IMR-90 (cell line): Measurements from ENCODE around the gene SETX.

Source experiments
- MXI1 ChIP-seq: IDR thresholded peaks from 2 replicates; pipeline ENCODE4 v1.6.1; 2012; ENCODE audit warnings: low read depth, mild to moderate bottlenecking, low read length, moderate library complexity, borderline replicate concordance
- POLR2A ChIP-seq: IDR thresholded peaks from 2 replicates; pipeline ENCODE4 v1.6.1; 2012; ENCODE audit warnings: mild to moderate bottlenecking, low read depth, low read length
- RAD21 ChIP-seq: IDR thresholded peaks from 2 replicates; pipeline ENCODE4 v1.6.1; 2012; ENCODE audit warnings: low read length, improper control_type of control experiment
- RCOR1 ChIP-seq: IDR thresholded peaks from 2 replicates; pipeline ENCODE4 v1.6.1; 2012; ENCODE audit warnings: mild to moderate bottlenecking, low read length, improper control_type of control experiment; ENCODE audit not compliant: insufficient replicate concordance
- SMC3 ChIP-seq: fragments of 150-350 bp; IDR thresholded peaks from 2 replicates; pipeline ENCODE4 v1.6.1; 2016; ENCODE audit warnings: low read depth, mild to moderate bottlenecking, antibody characterized with exemption, low read length, moderate library complexity
- TF ChIP-seq, protein P1 (sequence below): conservative IDR thresholded peaks from 2 replicates; pipeline ENCODE4 v1.5.1; 2012; ENCODE audit warnings: mild to moderate bottlenecking, low read depth, low read length, improper control_type of control experiment

- TF ChIP-seq, protein P1, sequence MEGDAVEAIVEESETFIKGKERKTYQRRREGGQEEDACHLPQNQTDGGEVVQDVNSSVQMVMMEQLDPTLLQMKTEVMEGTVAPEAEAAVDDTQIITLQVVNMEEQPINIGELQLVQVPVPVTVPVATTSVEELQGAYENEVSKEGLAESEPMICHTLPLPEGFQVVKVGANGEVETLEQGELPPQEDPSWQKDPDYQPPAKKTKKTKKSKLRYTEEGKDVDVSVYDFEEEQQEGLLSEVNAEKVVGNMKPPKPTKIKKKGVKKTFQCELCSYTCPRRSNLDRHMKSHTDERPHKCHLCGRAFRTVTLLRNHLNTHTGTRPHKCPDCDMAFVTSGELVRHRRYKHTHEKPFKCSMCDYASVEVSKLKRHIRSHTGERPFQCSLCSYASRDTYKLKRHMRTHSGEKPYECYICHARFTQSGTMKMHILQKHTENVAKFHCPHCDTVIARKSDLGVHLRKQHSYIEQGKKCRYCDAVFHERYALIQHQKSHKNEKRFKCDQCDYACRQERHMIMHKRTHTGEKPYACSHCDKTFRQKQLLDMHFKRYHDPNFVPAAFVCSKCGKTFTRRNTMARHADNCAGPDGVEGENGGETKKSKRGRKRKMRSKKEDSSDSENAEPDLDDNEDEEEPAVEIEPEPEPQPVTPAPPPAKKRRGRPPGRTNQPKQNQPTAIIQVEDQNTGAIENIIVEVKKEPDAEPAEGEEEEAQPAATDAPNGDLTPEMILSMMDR: no peak
- no peak for TF ChIP-seq POLR2A
- no peak for TF ChIP-seq RAD21
- TF ChIP-seq RCOR1: no peak
- TF ChIP-seq SMC3: no peak
- TF ChIP-seq MXI1: no peak
These were observed 104.2 kb downstream of the SETX start for GRCh38 chr9:132250324-132251262.
